KMS-11 (cell line): ENCODE data around the gene MMP15.
A peak's percentile ranks its signal among the peaks of the same experiment; 100 is the strongest.

Experiments used
- H2AFZ ChIP-seq: fragments of 200-600 bp; sonication (generic); 2 replicates; pipeline ENCODE4 v1.6.1; 2016; ENCODE audit warnings: antibody characterized with exemption, mixed run types, low read depth
- H3K27ac ChIP-seq: fragments of 200-600 bp; sonication (generic); 2 replicates; pipeline ENCODE4 v1.6.1; 2016; ENCODE audit warnings: mild to moderate bottlenecking, mixed run types
- H3K27me3 ChIP-seq: fragments of 200-600 bp; sonication (generic); 2 replicates; pipeline ENCODE4 v1.6.1; 2017; ENCODE audit warnings: mild to moderate bottlenecking, low read depth, mixed run types, moderate library complexity; ENCODE audit not compliant: insufficient read depth
- H3K36me3 ChIP-seq: fragments of 200-600 bp; sonication (generic); 2 replicates; pipeline ENCODE4 v1.6.1; 2017; ENCODE audit warnings: mild to moderate bottlenecking, mixed run types; ENCODE audit not compliant: insufficient read depth
- H3K4me1 ChIP-seq: fragments of 200-600 bp; sonication (generic); 2 replicates; pipeline ENCODE4 v1.6.1; 2016; ENCODE audit warnings: mild to moderate bottlenecking, low read depth, mixed run types; ENCODE audit not compliant: poor library complexity, severe bottlenecking
- H3K4me2 ChIP-seq: fragments of 200-600 bp; sonication (generic); 2 replicates; pipeline ENCODE4 v1.7.0; 2016; ENCODE audit warnings: mild to moderate bottlenecking, mixed run types
- H3K4me3 ChIP-seq: fragments of 200-600 bp; sonication (generic); IDR thresholded peaks from 2 replicates; pipeline ENCODE4 v1.6.1; 2017; ENCODE audit warnings: low read depth, low read length, mixed read lengths; ENCODE audit not compliant: insufficient read depth
- H3K79me2 ChIP-seq: fragments of 200-600 bp; sonication (generic); 2 replicates; pipeline ENCODE4 v1.6.1; 2016; ENCODE audit warnings: low read depth, mixed run types; ENCODE audit not compliant: insufficient read depth
- H3K9ac ChIP-seq: fragments of 200-600 bp; sonication (generic); 2 replicates; pipeline ENCODE4 v1.6.1; 2016; ENCODE audit warnings: mild to moderate bottlenecking, mixed run types
- H4K20me1 ChIP-seq: fragments of 200-600 bp; sonication (generic); 2 replicates; pipeline ENCODE4 v1.6.1; 2016; ENCODE audit warnings: mild to moderate bottlenecking, mixed run types; ENCODE audit not compliant: insufficient read depth
- CTCF ChIP-seq: fragments of 200-600 bp; sonication (generic); conservative IDR thresholded peaks from 2 replicates; pipeline ENCODE4 v1.6.1; 2017; ENCODE audit warnings: low read depth, mild to moderate bottlenecking, antibody characterized with exemption, low read length, moderate library complexity, mixed read lengths

MMP15 gene

DNA sequence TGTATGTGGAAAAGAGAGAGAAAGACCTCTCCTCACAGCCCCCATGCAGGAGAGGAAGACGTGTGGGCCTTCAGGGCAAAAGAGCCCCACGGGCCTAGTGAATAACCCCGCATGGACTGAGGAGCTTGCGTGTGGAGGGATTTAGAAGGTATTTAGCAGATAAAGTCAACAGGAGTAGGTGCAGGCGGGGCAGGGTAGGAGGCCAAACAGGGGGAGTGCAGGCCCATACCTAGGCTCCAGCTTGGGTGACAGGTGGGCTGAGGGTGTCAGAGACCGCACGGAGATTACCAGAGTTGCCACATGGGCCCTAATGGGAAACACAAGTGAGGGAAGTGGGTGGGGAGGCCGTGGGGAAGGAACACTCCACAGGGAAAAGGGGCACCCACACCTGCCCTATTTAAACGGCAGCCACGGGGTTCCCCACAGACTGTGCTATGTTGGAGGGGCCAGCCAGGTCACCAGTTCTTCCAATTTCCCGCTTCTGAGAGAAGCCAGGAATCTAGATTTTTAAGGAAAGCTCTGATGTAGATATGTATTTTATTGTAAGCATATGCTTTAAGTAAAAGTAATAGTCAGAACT lies 46.5 kb upstream of the MMP15 start:
- H2AFZ ChIP-seq = no peak overlapping the region
- no peak overlapping the region for H3K4me2 ChIP-seq
- no peak overlapping the region for H3K27ac ChIP-seq
- no peak overlapping the region for H3K9ac ChIP-seq
- no peaks in the 10 kb centered on the region for H3K27me3 ChIP-seq
- H3K36me3 ChIP-seq = no peaks in the 10 kb centered on the region
- H3K79me2 ChIP-seq = no peaks in the 10 kb centered on the region
- no peak overlapping the region for H3K4me3 ChIP-seq
- no peak for TF ChIP-seq CTCF
- no peaks in the 10 kb centered on the region for H4K20me1 ChIP-seq
- H3K4me1 ChIP-seq = peaks cover 30% of the 10 kb centered on the region

DNA sequence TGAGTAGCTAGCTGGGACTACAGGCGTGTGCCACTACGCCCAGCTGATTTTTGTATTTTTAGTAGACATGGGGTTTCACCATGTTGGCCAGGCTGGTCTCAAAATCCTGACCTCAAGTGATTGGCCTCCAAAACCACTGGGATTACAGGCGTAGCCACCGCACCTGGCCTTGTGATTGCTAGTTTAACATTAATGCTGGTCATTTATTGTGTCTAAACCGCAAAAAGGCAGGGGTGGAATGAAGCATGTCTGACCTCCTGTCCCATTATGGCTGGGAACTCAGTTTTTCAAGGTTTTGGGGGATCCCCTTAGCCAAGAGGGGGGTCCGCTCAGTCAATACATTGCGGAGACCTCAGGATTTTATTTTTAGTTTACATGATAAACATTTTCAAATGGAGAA lies 43.9 kb upstream of the MMP15 start:
- H3K4me2 ChIP-seq = peak overlapping the region; percentile 49
- H2AFZ ChIP-seq = peak overlapping the region; percentile 14; the same call in 1 of the 2 replicates
- H3K4me3 ChIP-seq = no peak overlapping the region
- H3K79me2 ChIP-seq = no peaks in the 10 kb centered on the region
- peaks cover 30% of the 10 kb centered on the region for H3K4me1 ChIP-seq
- TF ChIP-seq CTCF = no peak
- H3K36me3 ChIP-seq = no peaks in the 10 kb centered on the region
- peak overlapping the region; percentile 69 for H3K27ac ChIP-seq
- no peaks in the 10 kb centered on the region for H4K20me1 ChIP-seq
- peak overlapping the region; percentile 19; the same call in 1 of the 2 replicates for H3K9ac ChIP-seq
- H3K27me3 ChIP-seq = no peaks in the 10 kb centered on the region

GRCh38 chr16:57982385-57982784 lies 43.2 kb upstream of the MMP15 start:
- H4K20me1 ChIP-seq = no peaks in the 10 kb centered on the region
- no peaks in the 10 kb centered on the region for H3K36me3 ChIP-seq
- peak overlapping the region; percentile 69 for H3K27ac ChIP-seq
- H3K4me2 ChIP-seq = peak overlapping the region; percentile 49; the same call in 1 of the 2 replicates
- no peak overlapping the region for H2AFZ ChIP-seq
- H3K4me1 ChIP-seq = peaks cover 30% of the 10 kb centered on the region
- no peak overlapping the region for H3K4me3 ChIP-seq
- H3K9ac ChIP-seq = peak overlapping the region; percentile 19; the same call in 1 of the 2 replicates
- H3K79me2 ChIP-seq = no peaks in the 10 kb centered on the region
- no peaks in the 10 kb centered on the region for H3K27me3 ChIP-seq
- TF ChIP-seq CTCF = no peak

- no peak for TF ChIP-seq CTCF
- H3K4me3 ChIP-seq = no peak overlapping the region
- H3K27ac ChIP-seq = no peak overlapping the region
- no peaks in the 10 kb centered on the region for H4K20me1 ChIP-seq
- no peak overlapping the region for H3K9ac ChIP-seq
- no peaks in the 10 kb centered on the region for H3K79me2 ChIP-seq
- H2AFZ ChIP-seq = no peak overlapping the region; the same call in 1 of the 2 replicates
- H3K4me1 ChIP-seq = peaks cover 30% of the 10 kb centered on the region
- no peaks in the 10 kb centered on the region for H3K36me3 ChIP-seq
- H3K4me2 ChIP-seq = no peak overlapping the region
- no peaks in the 10 kb centered on the region for H3K27me3 ChIP-seq
Measured at GRCh38 chr16:57984443-57985203, 40.9 kb upstream of the MMP15 start.
